GM19463 (cell line): ENCODE data around the gene EYA2.
"Not testable (repeated sequence)": the region's sequence is repeated elsewhere in the genome, so short reads cannot be mapped to it uniquely, and the experiment has no call there.

Experiments
- ATAC-seq: cut with Tn5 transposase; IDR thresholded peaks from one replicate; pipeline ENCODE4 v1.9.1; 2021; ENCODE audit warnings: mild to moderate bottlenecking, moderate library complexity; ENCODE audit not compliant: unreplicated experiment

The EYA2 gene

DNA sequence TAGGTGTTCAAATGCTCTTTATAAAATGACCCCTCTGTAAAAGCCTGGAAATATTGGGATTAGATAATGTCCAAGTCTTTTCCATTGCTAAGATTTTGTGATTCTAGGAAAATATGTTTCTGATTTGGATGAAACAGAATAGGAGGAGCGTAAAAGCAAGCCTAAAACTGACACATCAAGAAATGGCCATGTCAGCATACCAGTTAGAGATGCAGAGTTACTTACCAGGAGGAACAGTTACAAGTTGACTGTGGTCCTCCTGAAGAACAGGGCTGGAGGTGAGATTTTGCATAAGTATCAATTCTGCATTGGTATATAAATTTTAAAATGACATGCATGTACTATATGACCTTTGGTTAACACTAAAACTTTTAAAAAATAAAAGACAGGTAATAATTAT is 35.3 kb downstream of the EYA2 start:
- no peak for ATAC-seq

DNA sequence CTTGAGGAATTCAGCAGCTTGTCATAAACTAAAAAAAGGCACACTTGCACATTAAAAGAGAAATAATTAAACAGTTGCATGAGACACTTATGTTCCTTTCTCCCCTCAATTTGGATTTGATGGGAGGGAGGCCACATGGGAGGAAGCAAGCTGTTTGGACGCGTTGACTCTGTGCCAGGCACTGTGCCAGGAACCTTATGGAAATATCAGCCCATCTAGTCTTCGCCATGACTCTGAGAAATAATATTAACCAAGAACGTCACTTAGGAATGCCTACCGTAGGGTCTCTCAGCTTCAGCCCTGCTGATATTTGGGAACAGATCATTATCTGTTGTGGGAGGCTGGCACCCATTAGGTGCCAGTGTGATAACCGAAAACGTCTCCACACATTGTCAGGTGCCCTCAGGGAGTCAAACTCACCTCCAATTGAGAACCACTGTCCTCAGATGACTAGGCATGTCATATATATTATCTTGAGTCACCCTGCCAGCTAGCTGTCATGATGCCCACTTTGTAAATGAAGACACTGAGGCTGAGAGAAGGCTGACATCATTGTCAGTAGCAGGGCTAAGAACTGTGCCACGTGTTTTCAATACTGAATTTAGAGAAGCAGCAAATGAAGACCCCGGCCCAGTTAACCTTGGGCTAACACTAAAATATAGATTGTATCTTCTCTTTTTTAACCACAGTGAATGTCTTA is 36.1 kb downstream of the EYA2 start:
- no peak for ATAC-seq

DNA sequence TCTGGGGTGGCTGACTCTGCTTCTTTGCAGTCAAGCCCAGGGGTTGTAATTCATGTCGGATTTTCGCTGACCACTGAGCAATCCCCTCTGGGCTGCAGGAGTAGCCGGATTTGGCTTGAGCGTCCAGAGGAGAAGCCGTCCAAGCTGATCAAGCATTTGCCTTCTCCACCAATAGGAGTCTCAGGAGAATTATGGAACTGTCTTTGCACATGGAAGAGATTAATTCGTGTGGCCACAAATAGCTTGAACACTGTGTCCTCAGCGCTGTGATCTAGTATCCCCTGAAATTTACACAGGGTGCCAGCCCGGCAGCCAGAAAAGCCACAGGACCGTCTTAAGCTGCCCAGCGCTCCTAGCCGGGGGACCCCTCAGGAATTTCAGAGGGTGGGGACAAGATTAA is 37.1 kb downstream of the EYA2 start:
- no peak for ATAC-seq

GRCh38 chr20:46932439-46932838 is 37.8 kb downstream of the EYA2 start:
- ATAC-seq: not testable (repeated sequence)

GRCh38 chr20:46933150-46933549 is 38.5 kb downstream of the EYA2 start:
- no peak for ATAC-seq

- ATAC-seq: no peak
Measured at GRCh38 chr20:46934746-46935287, 40.2 kb downstream of the EYA2 start.

DNA sequence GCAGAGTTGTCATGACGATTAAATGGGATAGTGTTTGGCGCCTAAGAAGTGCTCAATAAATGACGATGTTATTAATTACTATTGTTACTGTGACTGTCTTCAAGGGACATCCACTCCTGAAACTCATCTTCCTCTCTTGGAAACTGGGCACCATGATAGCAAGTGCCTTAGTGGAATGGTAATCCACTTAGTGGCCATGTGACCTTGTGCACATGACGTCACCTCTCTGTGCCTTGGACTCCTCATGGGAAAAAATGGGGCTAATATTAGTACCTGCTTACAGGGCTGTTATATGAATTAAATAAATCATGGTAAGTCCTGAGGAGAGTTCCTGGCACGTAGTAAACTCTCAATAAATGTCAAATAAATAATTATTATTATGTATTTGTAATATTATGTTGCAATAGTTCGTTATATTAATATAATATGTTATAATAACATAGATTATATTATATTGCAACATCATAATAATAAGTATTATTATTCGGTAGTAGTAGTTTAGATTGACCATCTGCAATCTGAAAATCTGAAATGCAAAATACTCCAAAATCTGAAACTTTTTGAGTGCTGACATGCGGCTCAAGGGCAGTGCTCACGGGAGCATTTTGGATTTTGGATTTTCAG is 40.9 kb downstream of the EYA2 start:
- ATAC-seq: no peak

DNA sequence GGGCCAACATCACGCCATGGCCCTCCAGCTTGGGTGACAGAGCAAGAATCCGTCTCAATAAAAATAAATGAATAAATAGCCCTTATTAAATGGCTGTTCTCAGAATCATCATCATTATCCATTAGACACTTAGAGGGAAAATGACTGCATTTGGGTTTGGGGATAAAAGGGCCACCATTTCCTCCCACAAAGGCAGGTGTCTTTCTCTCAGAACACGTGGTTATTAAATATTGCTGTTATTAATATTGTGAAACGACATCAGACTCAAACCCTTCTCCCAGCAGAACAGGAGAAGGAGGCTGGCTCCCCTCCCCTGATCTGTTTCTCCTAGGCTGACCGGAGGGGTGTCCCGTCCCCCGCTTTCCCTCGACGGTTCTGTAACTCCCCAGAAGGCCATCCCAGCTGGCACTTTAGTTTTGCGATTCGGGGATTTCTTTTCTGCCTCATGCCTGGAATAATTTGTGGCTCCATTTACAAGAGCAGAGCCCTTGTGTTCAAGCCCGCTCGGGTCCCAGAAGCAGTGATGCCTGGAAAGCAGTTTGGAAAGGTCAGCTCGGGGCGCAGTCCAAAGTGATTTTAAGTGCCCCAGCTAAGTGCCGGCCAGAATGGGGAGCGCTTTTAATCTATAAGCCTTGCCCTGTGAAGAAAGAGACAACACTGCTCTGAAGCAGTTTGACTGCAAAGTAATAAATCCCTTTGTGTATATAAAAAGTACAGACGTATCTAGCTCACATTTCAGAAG is 41.9 kb downstream of the EYA2 start:
- ATAC-seq: no peak

DNA sequence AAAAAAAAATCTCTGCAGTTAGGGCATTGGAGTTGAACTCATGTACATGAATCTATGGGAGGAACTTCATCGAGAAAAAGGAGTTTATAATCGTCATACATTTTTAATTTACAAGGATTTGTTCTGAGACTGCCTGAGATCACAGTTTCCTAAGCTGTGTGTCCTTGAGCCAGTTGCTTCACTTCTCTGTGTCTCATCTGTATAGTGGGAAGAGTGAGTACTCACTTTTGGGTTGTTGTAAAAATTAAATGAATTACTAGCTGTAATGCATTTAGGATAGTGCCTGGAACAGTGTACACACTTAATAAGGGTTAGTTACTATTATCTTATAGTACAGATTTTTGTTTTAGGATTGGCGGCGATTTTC is 42.5 kb downstream of the EYA2 start:
- no peak for ATAC-seq

DNA sequence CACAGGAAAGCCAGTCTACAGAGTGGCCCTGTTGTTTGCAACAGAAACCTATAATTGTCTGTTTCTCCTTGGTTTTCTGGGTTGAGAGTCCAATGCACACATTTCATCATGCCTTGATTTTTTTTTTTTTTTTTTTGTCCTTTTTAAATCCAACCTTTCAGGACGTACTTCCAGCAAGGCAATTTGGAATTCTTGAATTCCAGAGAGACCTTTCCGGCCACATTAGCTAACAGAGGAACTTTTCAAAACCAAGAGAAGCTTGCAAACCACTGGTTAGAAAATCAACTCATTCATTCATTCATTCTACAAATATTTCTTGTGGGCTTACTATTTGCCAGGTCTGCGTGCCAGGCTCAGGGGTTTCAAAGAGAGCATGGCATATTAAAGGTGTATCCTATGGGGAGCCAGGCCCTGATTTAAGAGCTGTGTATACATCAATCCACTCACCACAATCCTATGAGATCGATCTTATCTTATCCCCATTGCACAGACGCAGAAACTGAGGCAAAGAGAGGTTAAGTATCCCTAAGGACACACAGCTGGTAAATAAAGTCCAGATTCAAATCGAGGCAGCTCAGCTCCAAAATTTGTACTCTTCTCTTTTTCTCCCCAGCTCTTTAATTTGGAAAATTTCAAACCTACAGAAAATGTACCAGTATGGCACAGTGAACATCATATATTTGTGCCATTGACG is 43.0 kb downstream of the EYA2 start:
- no peak for ATAC-seq

- ATAC-seq: no peak
Measured at GRCh38 chr20:46938434-46938833, 43.8 kb downstream of the EYA2 start.

DNA sequence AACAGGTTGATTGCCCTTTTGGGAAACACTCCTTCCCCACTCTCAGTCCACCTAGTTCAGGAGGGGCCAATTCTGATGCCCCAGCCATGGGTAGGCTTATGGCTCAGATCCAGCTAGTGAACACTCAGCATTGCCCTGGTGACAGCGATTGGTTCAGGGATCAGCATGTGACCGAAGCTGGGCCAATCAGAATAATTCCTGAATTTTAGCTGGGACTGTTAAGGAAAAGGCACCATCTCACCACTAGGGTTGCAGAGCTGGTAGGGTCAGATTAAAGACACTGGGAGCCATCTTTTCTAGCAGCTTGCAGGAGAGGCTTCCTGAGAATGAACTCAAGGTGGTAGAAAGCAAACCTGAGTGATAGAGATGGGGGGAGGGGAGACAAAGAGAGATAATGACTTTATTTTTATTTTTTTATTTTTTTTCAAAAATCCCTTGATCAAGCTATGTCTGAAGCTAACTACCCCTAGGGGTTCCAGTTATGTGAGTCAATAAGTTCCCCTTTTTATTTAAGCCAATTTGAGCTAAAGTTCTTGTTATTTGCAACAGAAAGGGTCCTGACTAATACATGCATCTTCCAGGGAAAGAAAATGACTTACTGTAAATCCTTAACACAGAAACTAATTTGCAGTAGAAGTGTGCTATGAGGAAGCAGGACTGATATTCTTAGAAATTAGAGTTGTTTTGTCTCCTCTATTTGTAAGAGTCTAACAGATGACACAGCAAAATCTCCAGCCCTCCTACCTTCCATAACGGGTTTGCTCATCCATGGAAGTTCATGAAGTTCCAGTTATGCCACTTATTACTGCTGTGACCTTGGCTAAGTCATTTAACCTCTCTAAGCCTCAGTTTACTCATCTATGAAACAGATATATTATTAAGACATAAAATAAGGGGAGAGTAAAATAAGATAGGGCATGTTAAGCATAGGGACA is 44.7 kb downstream of the EYA2 start:
- ATAC-seq: no peak

DNA sequence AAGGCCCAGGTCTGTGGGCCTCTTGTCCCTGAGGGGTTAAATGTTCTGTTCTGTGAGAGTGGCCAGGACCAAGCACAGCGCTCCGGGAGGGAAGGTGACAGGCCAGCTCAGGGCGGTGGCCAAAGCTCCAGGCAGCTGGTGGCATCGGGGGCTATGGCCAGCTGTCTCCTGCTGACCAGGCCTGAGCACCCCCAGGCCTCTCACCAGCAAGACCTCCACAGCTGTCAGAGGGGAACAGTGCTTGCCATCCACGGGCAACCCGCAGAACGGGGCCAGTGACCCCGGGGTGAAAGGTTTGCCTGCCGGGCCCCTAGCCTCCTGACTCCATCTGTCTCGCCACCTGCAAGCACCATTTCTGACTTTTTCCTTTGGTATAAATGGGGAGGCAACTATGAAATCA is 46.0 kb downstream of the EYA2 start:
- ATAC-seq: no peak

DNA sequence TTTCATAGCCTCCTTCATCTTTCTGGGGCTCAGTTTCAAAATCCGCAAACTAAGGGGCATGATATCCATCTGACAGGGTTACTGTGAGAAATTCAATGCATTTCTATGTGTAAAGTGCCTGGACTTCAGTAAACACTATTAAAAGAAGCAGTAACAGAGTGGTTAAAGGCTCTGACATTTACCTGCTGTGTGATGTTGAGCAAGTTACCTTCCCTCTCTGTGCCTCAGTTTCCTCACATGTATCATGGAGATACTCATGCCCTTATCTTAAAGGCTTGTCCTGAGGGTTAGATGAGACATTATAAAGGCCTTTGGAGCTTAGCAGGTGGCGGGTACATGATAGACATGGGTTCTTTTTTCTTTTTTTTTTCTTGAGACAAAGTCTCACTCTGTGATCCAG is 46.8 kb downstream of the EYA2 start:
- no peak for ATAC-seq

GRCh38 chr20:46943861-46944591 is 49.4 kb downstream of the EYA2 start:
- ATAC-seq: no peak

DNA sequence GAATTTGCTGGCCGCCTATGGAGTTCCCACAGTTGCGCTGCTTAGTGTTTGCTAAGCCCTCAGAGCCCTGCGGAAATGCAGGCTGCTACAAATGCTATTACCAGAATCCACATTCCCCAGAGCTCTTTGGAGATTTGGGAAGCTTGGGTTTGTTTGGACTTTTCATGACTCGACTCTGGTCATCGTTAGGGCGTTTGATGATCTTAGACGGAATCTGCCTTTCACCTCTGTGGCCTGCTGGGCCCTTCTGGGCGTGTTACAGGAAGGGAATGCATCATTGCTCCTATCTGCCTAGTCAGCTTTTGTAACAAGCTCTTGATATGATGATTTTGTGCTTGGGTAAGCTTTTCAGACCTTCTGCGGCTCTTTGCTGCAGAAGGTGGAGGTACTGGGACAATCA is 50.8 kb downstream of the EYA2 start:
- ATAC-seq: no peak

DNA sequence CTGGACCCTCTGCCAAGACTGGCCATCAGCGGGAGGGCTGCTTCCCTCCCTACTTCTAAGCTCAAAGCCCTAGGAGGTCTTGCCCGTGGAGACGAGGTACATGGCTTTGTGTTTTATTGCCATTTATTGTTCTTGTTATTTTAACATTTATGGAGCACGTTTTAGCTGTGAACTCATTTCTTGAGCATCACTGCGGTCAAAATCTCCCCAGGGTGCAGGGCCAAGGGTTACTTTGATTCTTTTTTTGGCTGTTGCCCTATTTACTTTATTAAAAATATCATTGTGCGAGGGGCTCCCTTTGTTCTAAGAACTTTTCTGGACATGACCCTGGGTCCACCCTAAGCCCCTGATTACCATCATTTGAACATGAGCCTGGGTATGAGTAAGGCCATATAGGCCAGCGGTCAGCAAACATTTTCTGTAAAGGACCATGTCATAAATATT is 51.6 kb downstream of the EYA2 start:
- no peak for ATAC-seq

DNA sequence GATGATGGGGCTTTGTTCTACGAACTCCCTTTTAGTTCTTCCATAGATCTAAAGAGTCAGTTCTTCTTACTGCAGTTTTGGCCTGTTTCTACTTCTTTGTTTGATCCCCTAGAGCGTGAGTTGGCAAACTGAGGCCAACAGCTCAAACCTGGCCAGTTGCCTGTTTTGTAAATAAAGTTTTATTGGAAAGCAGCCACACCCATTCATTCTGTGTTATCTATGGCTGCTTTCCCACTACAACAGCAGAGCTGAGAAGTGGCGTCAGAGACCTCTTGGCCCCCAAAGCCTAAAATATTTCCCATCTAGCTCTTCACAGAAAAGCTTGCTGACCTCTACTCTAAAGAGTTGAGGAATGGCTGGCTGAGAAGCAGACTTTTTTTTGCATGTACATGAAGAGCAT is 52.2 kb downstream of the EYA2 start:
- no peak for ATAC-seq

DNA sequence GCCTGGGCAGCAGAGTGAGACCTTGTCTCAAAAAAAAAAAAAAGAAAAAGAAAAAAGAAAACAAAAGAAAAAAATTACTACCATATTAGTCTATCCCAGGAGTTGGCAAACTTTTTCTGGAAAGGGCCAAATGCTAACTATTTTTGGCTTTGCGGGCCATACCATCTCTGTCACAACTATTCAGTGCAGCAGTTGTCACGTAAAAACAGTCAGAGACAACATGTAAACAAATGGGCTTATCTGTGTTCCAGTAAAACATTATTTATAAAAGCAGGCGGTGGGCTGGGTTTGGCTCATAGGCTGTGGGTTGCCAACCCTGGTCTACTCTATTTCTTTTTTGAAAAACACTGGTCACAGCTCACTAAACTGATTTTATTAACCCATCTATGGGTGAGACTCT is 53.4 kb downstream of the EYA2 start:
- no peak for ATAC-seq

- no peak for ATAC-seq
Measured at GRCh38 chr20:46951405-46951804, 56.8 kb downstream of the EYA2 start.
